GM19395 (cell line): ENCODE measurements around the gene TSGA10IP.

Experiments used
- ATAC-seq: cut with Tn5 transposase; IDR thresholded peaks from one replicate; pipeline ENCODE4 v1.9.1; 2021; ENCODE audit warnings: mild to moderate bottlenecking, moderate library complexity; ENCODE audit not compliant: unreplicated experiment

Gene TSGA10IP

GRCh38 chr11:66003291-66003690, 58.0 kb downstream of the TSGA10IP start:
- no peak for ATAC-seq

GRCh38 chr11:66004186-66004585, 58.9 kb downstream of the TSGA10IP start:
- ATAC-seq, result no peak

GRCh38 chr11:66006134-66006890, 61.0 kb downstream of the TSGA10IP start:
- no peak for ATAC-seq

- ATAC-seq, result no peak
Observed at GRCh38 chr11:66006891-66007176, 61.6 kb downstream of the TSGA10IP start.

GRCh38 chr11:66007201-66007634, 61.9 kb downstream of the TSGA10IP start:
- no peak for ATAC-seq

GRCh38 chr11:66008095-66008467, 62.8 kb downstream of the TSGA10IP start:
- ATAC-seq, result no peak

GRCh38 chr11:66008468-66009101, 63.3 kb downstream of the TSGA10IP start:
- ATAC-seq, result no peak
